Stimulated activated CD4-positive, alpha-beta T cell treated with anti-CD3 and anti-CD28 coated beads, Interleukin-1b, Interleukin-23, amount 100 ng/mL, for 1 hour (primary cell): ENCODE results near the gene ATP9A.

Experiments
- DNase-seq, 2 donors: peaks; one replicate each; pipeline ENCODE4 v3.0.0-alpha.2; 2020; ENCODE audit warnings: low read depth in 2 of 2

The ATP9A gene

GRCh38 chr20:51549474-51549873 is 218.7 kb downstream of the ATP9A start:
- DNase-seq, result no peak

- DNase-seq, result no peak
These were observed 220.2 kb downstream of the ATP9A start for GRCh38 chr20:51547951-51548350.
